Liver (tissue), 9 donors: ENCODE data around the gene GALNT9. TPM values are rescaled to one million over a fixed set of nuclear protein-coding genes. Genes with fewer than 3 reads are reported as not detected.

ENCODE experiments used
- DNase-seq: peaks from one replicate; pipeline ENCODE4 v3.0.0-alpha.2; 2017; ENCODE audit warnings: low spot score
- H3K27ac ChIP-seq, 2 donors: one replicate each; pipeline ENCODE4 v1.7.0; 2013; ENCODE audit warnings: inconsistent platforms in 2 of 2, low read length in 2 of 2, control low read depth in 1 of 2, low read depth in 1 of 2, mild to moderate bottlenecking in 1 of 2
- H3K27me3 ChIP-seq, 4 donors: one replicate each; pipeline versions ENCODE4 v1.6.1 to v1.7.0; 2013; ENCODE audit warnings: low read length in 3 of 4, inconsistent platforms in 1 of 4, mild to moderate bottlenecking in 1 of 4, moderate library complexity in 1 of 4; ENCODE audit not compliant: control insufficient read depth in 4 of 4, insufficient read depth in 4 of 4
- H3K36me3 ChIP-seq, 4 donors: one replicate each; pipeline versions ENCODE4 v1.6.1 to v1.7.0; 2013; ENCODE audit warnings: low read length in 3 of 4, mild to moderate bottlenecking in 3 of 4, low read depth in 1 of 4, moderate library complexity in 1 of 4; ENCODE audit not compliant: control insufficient read depth in 4 of 4, insufficient read depth in 3 of 4
- H3K4me1 ChIP-seq, 4 donors: one replicate each; pipeline versions ENCODE4 v1.6.1 to v1.7.0; 2013; ENCODE audit warnings: low read length in 3 of 4, mild to moderate bottlenecking in 3 of 4, moderate library complexity in 1 of 4; ENCODE audit not compliant: control insufficient read depth in 4 of 4, insufficient read depth in 4 of 4
- H3K4me3 ChIP-seq, 3 donors: one replicate each; pipeline versions ENCODE4 v1.6.1 to v1.7.0; 2013; ENCODE audit warnings: low read length in 3 of 3, control low read depth in 1 of 3, low read depth in 1 of 3, mild to moderate bottlenecking in 1 of 3
- H3K9ac ChIP-seq, 2 donors: one replicate each; pipeline ENCODE4 v1.7.0; 2013; ENCODE audit warnings: low read length in 2 of 2, mild to moderate bottlenecking in 2 of 2, moderate library complexity in 2 of 2, control low read depth in 1 of 2, low read depth in 1 of 2
- H3K9me3 ChIP-seq, 4 donors: one replicate each; pipeline versions ENCODE4 v1.6.1 to v1.7.0; 2013; ENCODE audit warnings: low read length in 3 of 4; ENCODE audit not compliant: control insufficient read depth in 4 of 4
- CTCF ChIP-seq: fragments of 150-350 bp; IDR thresholded peaks from 2 replicates; pipeline ENCODE4 v1.5.1; 2017; ENCODE audit warnings: improper control_type of control experiment, low read depth, low read length; ENCODE audit not compliant: missing input control
- FOXA1 ChIP-seq: IDR thresholded peaks from 2 replicates; pipeline ENCODE4 v1.6.1; 2016; ENCODE audit warnings: antibody characterized with exemption
- FOXA2 ChIP-seq: IDR thresholded peaks from 2 replicates; pipeline ENCODE4 v1.6.1; 2016; ENCODE audit warnings: antibody characterized with exemption
- GABPA ChIP-seq, 2 donors: IDR thresholded peaks in 1 of 2; conservative IDR thresholded peaks in 1 of 2; 2 replicates each; pipeline ENCODE4 v1.6.1; 2016; ENCODE audit warnings: antibody characterized with exemption in 2 of 2, mild to moderate bottlenecking in 1 of 2, moderate library complexity in 1 of 2
- JUND ChIP-seq, 2 donors: IDR thresholded peaks; 2 replicates each; pipeline ENCODE4 v1.6.1; 2016; ENCODE audit warnings: antibody characterized with exemption in 2 of 2
- NR2F2 ChIP-seq: IDR thresholded peaks from 2 replicates; pipeline ENCODE4 v1.6.1; 2016; ENCODE audit warnings: antibody characterized with exemption
- RAD21 ChIP-seq, 2 donors: IDR thresholded peaks; 2 replicates each; pipeline ENCODE4 v1.6.1; 2016; ENCODE audit warnings: antibody characterized with exemption in 2 of 2, mild to moderate bottlenecking in 2 of 2
- REST ChIP-seq: IDR thresholded peaks from 2 replicates; pipeline ENCODE4 v1.6.1; 2016; ENCODE audit warnings: antibody characterized with exemption, mild to moderate bottlenecking
- RXRA ChIP-seq, 2 donors: IDR thresholded peaks; 2 replicates each; pipeline ENCODE4 v1.6.1; 2017 to 2018; ENCODE audit warnings: antibody characterized with exemption in 2 of 2, mild to moderate bottlenecking in 1 of 2
- TAF1 ChIP-seq: conservative IDR thresholded peaks from 2 replicates; pipeline ENCODE4 v1.6.1; 2016; ENCODE audit warnings: antibody characterized with exemption, mild to moderate bottlenecking
- YY1 ChIP-seq: IDR thresholded peaks from 2 replicates; pipeline ENCODE4 v1.6.1; 2016; ENCODE audit warnings: antibody characterized with exemption, mild to moderate bottlenecking
- WGBS: extraction: QIAGEN DNeasy Blood & Tissue Kit; methylation state at CpG from one replicate; pipeline ENCODE4 v1.1.7; 2013; 5-methylcytosine and 5-hydroxymethylcytosine counted together
- polyA plus RNA-seq, 2 donors: library from polyadenylated mRNA; stranded (reverse) in 1 of 2; unstranded in 1 of 2; fragments of 200-250 nt in 1 of 2; fragments of >200 nt in 1 of 2; fragmentation: Nextera tagmentation in 1 of 2; extraction: Ambion mirVana in 1 of 2; gene quantifications; one replicate each; pipeline versions ENCODE4 v1.2.1 to v1.2.3, GENCODE V29; 2013 to 2015
- total RNA-seq, 2 donors: library from RNA; depleted of rRNA; stranded (reverse); fragments of >200 nt; gene quantifications; one replicate each; pipeline ENCODE4 v1.2.3, GENCODE V29; 2014
- TF ChIP-seq, protein P1 (sequence below): IDR thresholded peaks from 2 replicates; pipeline ENCODE4 v1.6.1; 2016; ENCODE audit warnings: antibody characterized with exemption
- TF ChIP-seq, protein P2 (sequence below): IDR thresholded peaks from 2 replicates; pipeline ENCODE4 v1.6.1; 2016; ENCODE audit warnings: antibody characterized with exemption
- TF ChIP-seq, protein P3 (sequence below): IDR thresholded peaks from 2 replicates; pipeline ENCODE4 v1.6.1; 2016; ENCODE audit warnings: antibody characterized with exemption
- donor health status: healthy.
- donor health status: healthy.
- donor health status: healthy.
- donor health status: healthy.
- donor health status: healthy.

The GALNT9 gene
- total and polyA plus RNA-seq, 4 donors: 0.05 to 0.25 (median 0.09) TPM; not detected in 1

- Histone ChIP-seq H3K4me1 (no peaks in the 10 kb centered on the region), H3K9me3 (no peaks in the 10 kb centered on the region), H3K4me3 (no peak overlapping the region), H3K27ac (no peak overlapping the region), H3K27me3 (no peaks in the 10 kb centered on the region), H3K9ac (no peak overlapping the region), H3K36me3 (no peaks in the 10 kb centered on the region)
- no peak for DNase-seq
- 89% methylated on average over 14 of the region's 14 CpGs for WGBS
- TF ChIP-seq JUND (IDR thresholded peaks at IDR 0.05) (no peak), FOXA2 (no peak), FOXA1 (no peak), RAD21 (IDR thresholded peaks at IDR 0.05) (no peak), REST (no peak), TAF1 (no peak), CTCF (no peak), YY1 (no peak), RXRA (IDR thresholded peaks at IDR 0.05) (no peak), GABPA (IDR thresholded peaks at IDR 0.05 in 1 of 2, conservative IDR thresholded peaks at IDR 0.05 in 1 of 2) (no peak), NR2F2 (no peak)
- TF ChIP-seq, protein P1, sequence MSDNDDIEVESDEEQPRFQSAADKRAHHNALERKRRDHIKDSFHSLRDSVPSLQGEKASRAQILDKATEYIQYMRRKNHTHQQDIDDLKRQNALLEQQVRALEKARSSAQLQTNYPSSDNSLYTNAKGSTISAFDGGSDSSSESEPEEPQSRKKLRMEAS: no peak
- TF ChIP-seq, protein P2, sequence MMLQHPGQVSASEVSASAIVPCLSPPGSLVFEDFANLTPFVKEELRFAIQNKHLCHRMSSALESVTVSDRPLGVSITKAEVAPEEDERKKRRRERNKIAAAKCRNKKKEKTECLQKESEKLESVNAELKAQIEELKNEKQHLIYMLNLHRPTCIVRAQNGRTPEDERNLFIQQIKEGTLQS: no peak
- TF ChIP-seq, protein P3, sequence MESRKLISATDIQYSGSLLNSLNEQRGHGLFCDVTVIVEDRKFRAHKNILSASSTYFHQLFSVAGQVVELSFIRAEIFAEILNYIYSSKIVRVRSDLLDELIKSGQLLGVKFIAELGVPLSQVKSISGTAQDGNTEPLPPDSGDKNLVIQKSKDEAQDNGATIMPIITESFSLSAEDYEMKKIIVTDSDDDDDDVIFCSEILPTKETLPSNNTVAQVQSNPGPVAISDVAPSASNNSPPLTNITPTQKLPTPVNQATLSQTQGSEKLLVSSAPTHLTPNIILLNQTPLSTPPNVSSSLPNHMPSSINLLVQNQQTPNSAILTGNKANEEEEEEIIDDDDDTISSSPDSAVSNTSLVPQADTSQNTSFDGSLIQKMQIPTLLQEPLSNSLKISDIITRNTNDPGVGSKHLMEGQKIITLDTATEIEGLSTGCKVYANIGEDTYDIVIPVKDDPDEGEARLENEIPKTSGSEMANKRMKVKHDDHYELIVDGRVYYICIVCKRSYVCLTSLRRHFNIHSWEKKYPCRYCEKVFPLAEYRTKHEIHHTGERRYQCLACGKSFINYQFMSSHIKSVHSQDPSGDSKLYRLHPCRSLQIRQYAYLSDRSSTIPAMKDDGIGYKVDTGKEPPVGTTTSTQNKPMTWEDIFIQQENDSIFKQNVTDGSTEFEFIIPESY: no peak
These were observed 92.2 kb downstream of the GALNT9 start for GRCh38 chr12:132236930-132237771.
